ENCODE results near the gene ALDH1A2.

ALDH1A2 gene

GRCh38 chr15:57957113-57957512 lies 108.4 kb downstream of the ALDH1A2 start:
- no peaks in the 10 kb centered on the region for H3K36me3 ChIP-seq (ENCODE audit: control insufficient read depth, insufficient read depth, low read length)
- no peak overlapping the region for H3K4me3 ChIP-seq (ENCODE audit: low read length)
- no peaks in the 10 kb centered on the region for H3K4me1 ChIP-seq (ENCODE audit: control insufficient read depth, insufficient read depth, low read length)
- no peak overlapping the region for H3K27ac ChIP-seq (ENCODE audit: low read depth, low read length)
- no peaks in the 10 kb centered on the region for H3K27me3 ChIP-seq (ENCODE audit: control insufficient read depth, insufficient read depth, low read length)
- no peak overlapping the region for H3K9ac ChIP-seq (ENCODE audit: low read length)

- Histone ChIP-seq H3K27me3 (ENCODE audit: control insufficient read depth, insufficient read depth, low read length) (no peaks in the 10 kb centered on the region), H3K4me1 (ENCODE audit: control insufficient read depth, insufficient read depth, low read length) (no peaks in the 10 kb centered on the region), H3K27ac (ENCODE audit: low read depth, low read length) (no peak overlapping the region), H3K36me3 (ENCODE audit: control insufficient read depth, insufficient read depth, low read length) (no peaks in the 10 kb centered on the region), H3K9ac (ENCODE audit: low read length) (no peak overlapping the region), H3K4me3 (ENCODE audit: low read length) (no peak overlapping the region)
These were observed 111.6 kb downstream of the ALDH1A2 start for GRCh38 chr15:57953874-57954273.

GRCh38 chr15:57951328-57951932 lies 114.1 kb downstream of the ALDH1A2 start:
- no peaks in the 10 kb centered on the region for H3K36me3 ChIP-seq (ENCODE audit: control insufficient read depth, insufficient read depth, low read length)
- H3K9ac ChIP-seq (ENCODE audit: low read length): no peak overlapping the region
- H3K27ac ChIP-seq (ENCODE audit: low read depth, low read length): no peak overlapping the region
- no peaks in the 10 kb centered on the region for H3K27me3 ChIP-seq (ENCODE audit: control insufficient read depth, insufficient read depth, low read length)
- no peaks in the 10 kb centered on the region for H3K4me1 ChIP-seq (ENCODE audit: control insufficient read depth, insufficient read depth, low read length)
- no peak overlapping the region for H3K4me3 ChIP-seq (ENCODE audit: low read length)

- no peaks in the 10 kb centered on the region for H3K36me3 ChIP-seq (ENCODE audit: control insufficient read depth, insufficient read depth, low read length)
- no peak overlapping the region for H3K4me3 ChIP-seq (ENCODE audit: low read length)
- no peak overlapping the region for H3K27ac ChIP-seq (ENCODE audit: low read depth, low read length)
- H3K9ac ChIP-seq (ENCODE audit: low read length): no peak overlapping the region
- no peaks in the 10 kb centered on the region for H3K27me3 ChIP-seq (ENCODE audit: control insufficient read depth, insufficient read depth, low read length)
- no peaks in the 10 kb centered on the region for H3K4me1 ChIP-seq (ENCODE audit: control insufficient read depth, insufficient read depth, low read length)
These were observed 115.0 kb downstream of the ALDH1A2 start for GRCh38 chr15:57950381-57950946.

GRCh38 chr15:57949374-57949943 lies 116.1 kb downstream of the ALDH1A2 start:
- Histone ChIP-seq H3K36me3 (ENCODE audit: control insufficient read depth, insufficient read depth, low read length) (no peaks in the 10 kb centered on the region), H3K27me3 (ENCODE audit: control insufficient read depth, insufficient read depth, low read length) (no peaks in the 10 kb centered on the region), H3K9ac (ENCODE audit: low read length) (no peak overlapping the region), H3K4me1 (ENCODE audit: control insufficient read depth, insufficient read depth, low read length) (no peaks in the 10 kb centered on the region), H3K4me3 (ENCODE audit: low read length) (no peak overlapping the region), H3K27ac (ENCODE audit: low read depth, low read length) (no peak overlapping the region)

- Histone ChIP-seq H3K36me3 (ENCODE audit: control insufficient read depth, insufficient read depth, low read length) (no peaks in the 10 kb centered on the region), H3K27ac (ENCODE audit: low read depth, low read length) (no peak overlapping the region), H3K27me3 (ENCODE audit: control insufficient read depth, insufficient read depth, low read length) (no peaks in the 10 kb centered on the region), H3K4me1 (ENCODE audit: control insufficient read depth, insufficient read depth, low read length) (no peaks in the 10 kb centered on the region), H3K4me3 (ENCODE audit: low read length) (no peak overlapping the region), H3K9ac (ENCODE audit: low read length) (no peak overlapping the region)
These were observed 116.9 kb downstream of the ALDH1A2 start for GRCh38 chr15:57948351-57949289.

- Histone ChIP-seq H3K27me3 (ENCODE audit: control insufficient read depth, insufficient read depth, low read length) (no peaks in the 10 kb centered on the region), H3K36me3 (ENCODE audit: control insufficient read depth, insufficient read depth, low read length) (no peaks in the 10 kb centered on the region), H3K4me3 (ENCODE audit: low read length) (no peak overlapping the region), H3K9ac (ENCODE audit: low read length) (no peak overlapping the region), H3K4me1 (ENCODE audit: control insufficient read depth, insufficient read depth, low read length) (no peaks in the 10 kb centered on the region), H3K27ac (ENCODE audit: low read depth, low read length) (no peak overlapping the region)
These were observed 117.7 kb downstream of the ALDH1A2 start for GRCh38 chr15:57947781-57948180.

GRCh38 chr15:57947282-57947681 lies 118.2 kb downstream of the ALDH1A2 start:
- Histone ChIP-seq H3K36me3 (ENCODE audit: control insufficient read depth, insufficient read depth, low read length) (no peaks in the 10 kb centered on the region), H3K9ac (ENCODE audit: low read length) (no peak overlapping the region), H3K4me1 (ENCODE audit: control insufficient read depth, insufficient read depth, low read length) (no peaks in the 10 kb centered on the region), H3K4me3 (ENCODE audit: low read length) (no peak overlapping the region), H3K27me3 (ENCODE audit: control insufficient read depth, insufficient read depth, low read length) (no peaks in the 10 kb centered on the region), H3K27ac (ENCODE audit: low read depth, low read length) (no peak overlapping the region)

- Histone ChIP-seq H3K9ac (ENCODE audit: low read length) (no peak overlapping the region), H3K27ac (ENCODE audit: low read depth, low read length) (no peak overlapping the region)
These were observed 118.9 kb downstream of the ALDH1A2 start for GRCh38 chr15:57946491-57947048.

GRCh38 chr15:57945616-57946015 lies 119.9 kb downstream of the ALDH1A2 start:
- Histone ChIP-seq H3K27ac (ENCODE audit: low read depth, low read length) (no peak overlapping the region), H3K4me3 (ENCODE audit: low read length) (no peak overlapping the region), H3K36me3 (ENCODE audit: control insufficient read depth, insufficient read depth, low read length) (no peaks in the 10 kb centered on the region), H3K4me1 (ENCODE audit: control insufficient read depth, insufficient read depth, low read length) (no peaks in the 10 kb centered on the region), H3K9ac (ENCODE audit: low read length) (no peak overlapping the region), H3K27me3 (ENCODE audit: control insufficient read depth, insufficient read depth, low read length) (no peaks in the 10 kb centered on the region)

More at GRCh38 chr15:57946491-57947048, 118.9 kb downstream of the ALDH1A2 start:
- Histone ChIP-seq H3K36me3 (ENCODE audit: control insufficient read depth, insufficient read depth, low read length) (no peaks in the 10 kb centered on the region), H3K4me3 (ENCODE audit: low read length) (no peak overlapping the region), H3K27me3 (ENCODE audit: control insufficient read depth, insufficient read depth, low read length) (no peaks in the 10 kb centered on the region), H3K4me1 (ENCODE audit: control insufficient read depth, insufficient read depth, low read length) (no peaks in the 10 kb centered on the region)

GRCh38 chr15:57943754-57944420 lies 121.6 kb downstream of the ALDH1A2 start:
- no peaks in the 10 kb centered on the region for H3K36me3 ChIP-seq (ENCODE audit: control insufficient read depth, insufficient read depth, low read length)
- H3K4me1 ChIP-seq (ENCODE audit: control insufficient read depth, insufficient read depth, low read length): no peaks in the 10 kb centered on the region
- H3K27me3 ChIP-seq (ENCODE audit: control insufficient read depth, insufficient read depth, low read length): no peaks in the 10 kb centered on the region
- H3K9ac ChIP-seq (ENCODE audit: low read length): no peak overlapping the region
- no peak overlapping the region for H3K4me3 ChIP-seq (ENCODE audit: low read length)
- H3K27ac ChIP-seq (ENCODE audit: low read depth, low read length): no peak overlapping the region

GRCh38 chr15:57943171-57943570 lies 122.3 kb downstream of the ALDH1A2 start:
- Histone ChIP-seq H3K9ac (ENCODE audit: low read length) (no peak overlapping the region), H3K4me1 (ENCODE audit: control insufficient read depth, insufficient read depth, low read length) (no peaks in the 10 kb centered on the region)

More at GRCh38 chr15:57943171-57943570, 122.3 kb downstream of the ALDH1A2 start:
- no peaks in the 10 kb centered on the region for H3K36me3 ChIP-seq (ENCODE audit: control insufficient read depth, insufficient read depth, low read length)
- no peak overlapping the region for H3K4me3 ChIP-seq (ENCODE audit: low read length)
- H3K27ac ChIP-seq (ENCODE audit: low read depth, low read length): no peak overlapping the region
- H3K27me3 ChIP-seq (ENCODE audit: control insufficient read depth, insufficient read depth, low read length): no peaks in the 10 kb centered on the region

Data from rectal smooth muscle tissue (tissue), 1 donor.